ENCODE data around the gene SLC6A4. TPM values are rescaled to one million over a fixed set of nuclear protein-coding genes. Genes with fewer than 3 reads are reported as not detected.

SLC6A4 gene
- total RNA-seq, 1 donor from 2014 or later, result 1.1 TPM

- Mint-ChIP-seq H3K27ac (no peak overlapping the region), H3K4me3 (no peak overlapping the region), H3K27me3 (ENCODE audit: low read depth) (peaks cover 5% of the 10 kb centered on the region), H3K36me3 (peaks cover 24% of the 10 kb centered on the region), H3K4me1 (no peaks in the 10 kb centered on the region), H3K9me3 (peaks cover 4% of the 10 kb centered on the region)
- no peak for DNase-seq (ENCODE audit: low spot score in 2 of 2, unreplicated experiment in 2 of 2)
- TF ChIP-seq CTCF (IDR thresholded peaks at IDR 0.05; ENCODE audit: unreplicated experiment), result no peak
Observed at GRCh38 chr17:30244853-30245385, 9.4 kb upstream of the SLC6A4 start.

- Mint-ChIP-seq H3K36me3 (peaks cover 17% of the 10 kb centered on the region), H3K4me3 (no peak overlapping the region), H3K27me3 (ENCODE audit: low read depth) (peaks cover 18% of the 10 kb centered on the region), H3K4me1 (peaks cover 3% of the 10 kb centered on the region), H3K9me3 (peaks cover 6% of the 10 kb centered on the region), H3K27ac (no peak overlapping the region)
- DNase-seq (ENCODE audit: low spot score in 2 of 2, unreplicated experiment in 2 of 2), result no peak
- TF ChIP-seq CTCF (IDR thresholded peaks at IDR 0.05; ENCODE audit: unreplicated experiment), result no peak
Observed at GRCh38 chr17:30243568-30243967, 8.1 kb upstream of the SLC6A4 start.

- Mint-ChIP-seq H3K27ac (no peak overlapping the region), H3K9me3 (peaks cover 6% of the 10 kb centered on the region), H3K4me3 (no peak overlapping the region), H3K36me3 (peaks cover 11% of the 10 kb centered on the region), H3K27me3 (ENCODE audit: low read depth) (peaks cover 24% of the 10 kb centered on the region), H3K4me1 (peaks cover 8% of the 10 kb centered on the region)
- no peak for DNase-seq (ENCODE audit: low spot score in 2 of 2, unreplicated experiment in 2 of 2)
- TF ChIP-seq CTCF (IDR thresholded peaks at IDR 0.05; ENCODE audit: unreplicated experiment), result no peak
Observed at GRCh38 chr17:30243002-30243401, 7.5 kb upstream of the SLC6A4 start.

- peaks cover 22% of the 10 kb centered on the region for H3K4me1 Mint-ChIP-seq
- H3K36me3 Mint-ChIP-seq, result no peaks in the 10 kb centered on the region
- DNase-seq (ENCODE audit: low spot score in 2 of 2, unreplicated experiment in 2 of 2), result no peak
- H3K9me3 Mint-ChIP-seq, result peaks cover 6% of the 10 kb centered on the region
- peaks cover 40% of the 10 kb centered on the region for H3K27me3 Mint-ChIP-seq (ENCODE audit: low read depth)
- H3K27ac Mint-ChIP-seq, result no peak overlapping the region
- no peak for TF ChIP-seq CTCF (IDR thresholded peaks at IDR 0.05; ENCODE audit: unreplicated experiment)
- H3K4me3 Mint-ChIP-seq, result no peak overlapping the region
Observed at GRCh38 chr17:30241051-30241450, 5.6 kb upstream of the SLC6A4 start.

GRCh38 chr17:30240177-30240576, 4.7 kb upstream of the SLC6A4 start:
- Mint-ChIP-seq H3K27me3 (ENCODE audit: low read depth) (peaks cover 45% of the 10 kb centered on the region), H3K9me3 (peaks cover 6% of the 10 kb centered on the region), H3K36me3 (no peaks in the 10 kb centered on the region), H3K4me3 (no peak overlapping the region), H3K27ac (no peak overlapping the region), H3K4me1 (peaks cover 23% of the 10 kb centered on the region)
- no peak for TF ChIP-seq CTCF (IDR thresholded peaks at IDR 0.05; ENCODE audit: unreplicated experiment)
- DNase-seq (ENCODE audit: low spot score in 2 of 2, unreplicated experiment in 2 of 2), result no peak

- H3K27ac Mint-ChIP-seq, result no peak overlapping the region
- H3K27me3 Mint-ChIP-seq (ENCODE audit: low read depth), result peaks cover 56% of the 10 kb centered on the region
- H3K36me3 Mint-ChIP-seq, result no peaks in the 10 kb centered on the region
- no peak for DNase-seq (ENCODE audit: low spot score in 2 of 2, unreplicated experiment in 2 of 2)
- H3K4me3 Mint-ChIP-seq, result no peak overlapping the region
- peaks cover 6% of the 10 kb centered on the region for H3K9me3 Mint-ChIP-seq
- no peak for TF ChIP-seq CTCF (IDR thresholded peaks at IDR 0.05; ENCODE audit: unreplicated experiment)
- H3K4me1 Mint-ChIP-seq, result peaks cover 23% of the 10 kb centered on the region
Observed at GRCh38 chr17:30239089-30239462, 3.6 kb upstream of the SLC6A4 start.

Measured in mesothelial cell of epicardium (in vitro differentiated cells).